ENCODE measurements around the gene KCND2. TPM values are rescaled to one million over a fixed set of nuclear protein-coding genes. Genes with fewer than 3 reads are reported as not detected.

The KCND2 gene
- total and polyA plus RNA-seq, 3 experiments from 2014 or later, result not detected

DNA sequence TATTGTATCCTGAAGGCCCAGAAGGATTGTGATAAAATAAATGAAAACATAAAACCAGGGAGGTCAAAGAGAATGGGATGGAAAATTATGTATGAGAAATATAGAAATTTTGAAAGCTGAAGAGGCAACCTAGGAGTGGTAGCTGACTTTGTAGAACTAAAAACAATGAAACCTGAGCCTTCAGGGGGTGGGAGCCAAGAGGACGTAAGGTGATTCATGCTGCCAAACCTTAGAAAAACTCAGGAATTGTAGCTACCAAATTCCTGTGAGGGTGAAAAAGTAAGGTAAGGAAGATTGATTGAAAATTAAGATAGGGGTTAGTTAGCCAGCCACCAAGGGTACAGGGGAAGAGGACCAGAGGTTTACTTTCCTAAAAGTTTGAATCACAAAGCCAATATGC is 213.2 kb downstream of the KCND2 start:
- Mint-ChIP-seq H3K27me3 (no peaks in the 10 kb centered on the region), H3K4me1 (no peaks in the 10 kb centered on the region), H3K9me3 (peaks cover 0 to 17% (median 3%) of the 10 kb centered on the region in 5 donors), H3K36me3 (no peaks in the 10 kb centered on the region), H3K4me3 (no peak overlapping the region), H3K27ac (no peak overlapping the region)
- no peak overlapping the region for H3K4me3 ChIP-seq (ENCODE audit: low read length)
- H3K27me3 ChIP-seq (ENCODE audit: insufficient read depth, low read length, poor library complexity, severe bottlenecking), result no peaks in the 10 kb centered on the region
- H3K4me1 ChIP-seq (ENCODE audit: insufficient read depth, low read length), result no peaks in the 10 kb centered on the region
- H3K9me3 ChIP-seq (ENCODE audit: low read length), result no peaks in the 10 kb centered on the region
- POLR2A ChIA-PET, result no interaction called here
- CTCF ChIA-PET, result no interaction called here
- no peaks in the 10 kb centered on the region for H3K36me3 ChIP-seq (ENCODE audit: insufficient read depth, low read length)
- DNase-seq, result no peak
- H3K27ac ChIP-seq (ENCODE audit: low read depth, low read length), result no peak overlapping the region

GRCh38 chr7:120502132-120502531 is 229.2 kb downstream of the KCND2 start:
- no peak overlapping the region for H3K27ac Mint-ChIP-seq
- POLR2A ChIA-PET, result no interaction called here

DNA sequence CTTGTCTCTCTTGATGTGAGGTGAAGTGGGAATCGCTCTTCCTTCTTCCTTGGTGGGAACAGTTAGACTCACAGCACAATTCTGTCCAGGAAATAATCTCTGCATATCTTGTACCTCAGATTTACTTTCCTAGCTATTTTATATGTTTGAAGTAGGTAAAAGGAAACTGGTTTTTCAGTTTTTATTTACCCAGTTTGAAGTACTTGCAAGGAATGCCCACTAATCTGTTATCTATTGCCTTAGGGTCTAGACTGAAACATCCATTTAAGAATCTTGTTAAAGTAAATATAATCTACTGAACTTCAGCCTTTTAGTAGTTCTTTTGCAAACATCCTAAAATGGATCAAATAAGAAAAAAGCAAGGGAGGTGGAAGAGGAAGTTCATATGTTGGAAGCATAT is 229.8 kb downstream of the KCND2 start:
- Mint-ChIP-seq H3K27ac (no peak overlapping the region), H3K4me1 (no peaks in the 10 kb centered on the region), H3K9me3 (peaks cover 2 to 16% (median 5%) of the 10 kb centered on the region in 5 donors), H3K4me3 (no peak overlapping the region), H3K36me3 (no peaks in the 10 kb centered on the region), H3K27me3 (no peaks in the 10 kb centered on the region)
- Histone ChIP-seq H3K4me3 (ENCODE audit: low read length) (no peak overlapping the region), H3K36me3 (ENCODE audit: insufficient read depth, low read length) (no peaks in the 10 kb centered on the region), H3K4me1 (ENCODE audit: insufficient read depth, low read length) (no peaks in the 10 kb centered on the region), H3K27ac (ENCODE audit: low read depth, low read length) (no peak overlapping the region), H3K9me3 (ENCODE audit: low read length) (no peaks in the 10 kb centered on the region), H3K27me3 (ENCODE audit: insufficient read depth, low read length, poor library complexity, severe bottlenecking) (no peaks in the 10 kb centered on the region)
- ChIA-PET CTCF (no interaction called here), POLR2A (no interaction called here)
- DNase-seq, result no peak

More at GRCh38 chr7:120502132-120502531, 229.2 kb downstream of the KCND2 start:
- Histone ChIP-seq H3K36me3 (ENCODE audit: insufficient read depth, low read length) (no peaks in the 10 kb centered on the region), H3K27me3 (ENCODE audit: insufficient read depth, low read length, poor library complexity, severe bottlenecking) (no peaks in the 10 kb centered on the region), H3K9me3 (ENCODE audit: low read length) (no peaks in the 10 kb centered on the region), H3K4me3 (ENCODE audit: low read length) (no peak overlapping the region), H3K27ac (ENCODE audit: low read depth, low read length) (no peak overlapping the region), H3K4me1 (ENCODE audit: insufficient read depth, low read length) (no peaks in the 10 kb centered on the region)
- no peak for DNase-seq
- Mint-ChIP-seq H3K27me3 (no peaks in the 10 kb centered on the region), H3K9me3 (peaks cover 2 to 13% (median 5%) of the 10 kb centered on the region in 5 donors), H3K4me1 (no peaks in the 10 kb centered on the region), H3K36me3 (no peaks in the 10 kb centered on the region), H3K4me3 (no peak overlapping the region)
- CTCF ChIA-PET, result no interaction called here

- ChIA-PET POLR2A (no interaction called here), CTCF (no interaction called here)
- H3K4me3 ChIP-seq (ENCODE audit: low read length), result no peak overlapping the region
- H3K4me1 Mint-ChIP-seq, result no peaks in the 10 kb centered on the region
- no peaks in the 10 kb centered on the region for H3K4me1 ChIP-seq (ENCODE audit: insufficient read depth, low read length)
- H3K27ac ChIP-seq (ENCODE audit: low read depth, low read length), result no peak overlapping the region
- H3K27me3 ChIP-seq (ENCODE audit: insufficient read depth, low read length, poor library complexity, severe bottlenecking), result no peaks in the 10 kb centered on the region
- no peaks in the 10 kb centered on the region for H3K27me3 Mint-ChIP-seq
- H3K9me3 ChIP-seq (ENCODE audit: low read length), result no peaks in the 10 kb centered on the region
- no peaks in the 10 kb centered on the region for H3K36me3 Mint-ChIP-seq
- DNase-seq, result no peak
- H3K9me3 Mint-ChIP-seq, result peaks cover 2 to 16% (median 5%) of the 10 kb centered on the region in 5 donors
- H3K27ac Mint-ChIP-seq, result no peak overlapping the region
- H3K4me3 Mint-ChIP-seq, result no peak overlapping the region
- no peaks in the 10 kb centered on the region for H3K36me3 ChIP-seq (ENCODE audit: insufficient read depth, low read length)
Observed at GRCh38 chr7:120504386-120504785, 231.4 kb downstream of the KCND2 start.

DNA sequence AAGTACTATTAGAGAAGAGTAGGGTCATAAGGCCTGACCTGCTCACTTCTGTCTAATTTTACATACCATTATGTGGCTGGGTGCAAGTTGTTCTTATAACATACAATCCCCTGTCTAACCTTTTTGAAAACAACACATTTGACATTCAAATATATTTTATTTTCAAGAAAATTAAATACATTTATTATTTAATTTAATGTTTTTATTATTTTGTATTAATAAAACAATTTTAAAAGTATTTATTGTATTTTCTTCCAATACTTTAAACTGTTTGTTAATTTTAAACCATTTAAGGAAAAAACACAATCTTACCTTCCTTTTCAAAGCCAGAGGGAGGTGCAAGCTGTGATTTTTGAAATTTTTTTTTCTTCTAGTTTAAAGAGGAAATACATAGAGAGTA is 232.8 kb downstream of the KCND2 start:
- ChIA-PET CTCF (no interaction called here), POLR2A (no interaction called here)
- no peaks in the 10 kb centered on the region for H3K36me3 Mint-ChIP-seq
- no peaks in the 10 kb centered on the region for H3K36me3 ChIP-seq (ENCODE audit: insufficient read depth, low read length)
- DNase-seq, result no peak
- H3K27ac Mint-ChIP-seq, result no peak overlapping the region
- H3K27me3 Mint-ChIP-seq, result no peaks in the 10 kb centered on the region
- peaks cover 0 to 12% (median 2%) of the 10 kb centered on the region in 5 donors for H3K9me3 Mint-ChIP-seq
- H3K27me3 ChIP-seq (ENCODE audit: insufficient read depth, low read length, poor library complexity, severe bottlenecking), result no peaks in the 10 kb centered on the region
- H3K9me3 ChIP-seq (ENCODE audit: low read length), result no peaks in the 10 kb centered on the region
- no peak overlapping the region for H3K4me3 ChIP-seq (ENCODE audit: low read length)
- no peaks in the 10 kb centered on the region for H3K4me1 ChIP-seq (ENCODE audit: insufficient read depth, low read length)
- H3K4me1 Mint-ChIP-seq, result no peaks in the 10 kb centered on the region
- no peak overlapping the region for H3K4me3 Mint-ChIP-seq
- H3K27ac ChIP-seq (ENCODE audit: low read depth, low read length), result no peak overlapping the region

DNA sequence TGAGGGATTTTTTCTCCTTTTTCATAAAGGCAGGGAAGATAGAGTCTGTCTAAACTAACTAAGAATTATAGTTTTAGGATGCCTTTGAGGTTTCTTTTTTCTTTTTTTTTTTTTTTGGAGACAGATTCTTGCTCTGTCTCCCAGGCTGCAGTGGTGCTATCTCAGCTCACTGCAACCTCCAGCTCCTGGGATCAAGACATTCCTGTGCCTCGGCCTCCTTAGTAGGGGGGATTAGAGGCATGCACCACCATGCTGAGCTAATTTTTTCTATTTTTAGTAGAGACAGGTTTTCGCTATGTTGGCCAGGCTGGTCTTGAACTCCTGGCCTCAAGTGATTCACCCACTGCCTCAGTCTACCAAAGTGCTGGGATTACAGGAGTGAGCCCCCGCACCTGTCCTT is 239.7 kb downstream of the KCND2 start:
- H3K27ac ChIP-seq (ENCODE audit: low read depth, low read length), result no peak overlapping the region
- no peaks in the 10 kb centered on the region for H3K9me3 ChIP-seq (ENCODE audit: low read length)
- no peaks in the 10 kb centered on the region for H3K4me1 ChIP-seq (ENCODE audit: insufficient read depth, low read length)
- no peak overlapping the region for H3K4me3 ChIP-seq (ENCODE audit: low read length)
- Mint-ChIP-seq H3K27ac (no peak overlapping the region), H3K27me3 (no peaks in the 10 kb centered on the region), H3K9me3 (peaks cover 0 to 14% (median 7%) of the 10 kb centered on the region in 5 donors), H3K4me3 (no peak overlapping the region), H3K4me1 (no peaks in the 10 kb centered on the region), H3K36me3 (no peaks in the 10 kb centered on the region)
- DNase-seq, result no peak
- no peaks in the 10 kb centered on the region for H3K36me3 ChIP-seq (ENCODE audit: insufficient read depth, low read length)
- ChIA-PET CTCF (no interaction called here), POLR2A (no interaction called here)
- no peaks in the 10 kb centered on the region for H3K27me3 ChIP-seq (ENCODE audit: insufficient read depth, low read length, poor library complexity, severe bottlenecking)

GRCh38 chr7:120519224-120519623 is 246.2 kb downstream of the KCND2 start:
- H3K36me3 Mint-ChIP-seq, result peaks cover 0 to 1% (median 0%) of the 10 kb centered on the region in 3 donors
- no peak overlapping the region for H3K4me3 Mint-ChIP-seq
- H3K27ac ChIP-seq (ENCODE audit: low read depth, low read length), result no peak overlapping the region
- no peaks in the 10 kb centered on the region for H3K4me1 ChIP-seq (ENCODE audit: insufficient read depth, low read length)
- no peaks in the 10 kb centered on the region for H3K9me3 ChIP-seq (ENCODE audit: low read length)
- CTCF ChIA-PET, result no interaction called here
- no peak for DNase-seq
- no peaks in the 10 kb centered on the region for H3K27me3 Mint-ChIP-seq
- H3K27ac Mint-ChIP-seq, result no peak overlapping the region
- H3K4me1 Mint-ChIP-seq, result no peaks in the 10 kb centered on the region
- POLR2A ChIA-PET, result no interaction called here
- H3K4me3 ChIP-seq (ENCODE audit: low read length), result no peak overlapping the region
- H3K36me3 ChIP-seq (ENCODE audit: insufficient read depth, low read length), result no peaks in the 10 kb centered on the region
- H3K27me3 ChIP-seq (ENCODE audit: insufficient read depth, low read length, poor library complexity, severe bottlenecking), result no peaks in the 10 kb centered on the region
- H3K9me3 Mint-ChIP-seq, result peaks cover 0 to 19% (median 0%) of the 10 kb centered on the region in 5 donors

GRCh38 chr7:120521761-120522737 is 249.1 kb downstream of the KCND2 start:
- Histone ChIP-seq H3K4me1 (ENCODE audit: insufficient read depth, low read length) (no peaks in the 10 kb centered on the region), H3K9me3 (ENCODE audit: low read length) (no peaks in the 10 kb centered on the region), H3K4me3 (ENCODE audit: low read length) (no peak overlapping the region), H3K27me3 (ENCODE audit: insufficient read depth, low read length, poor library complexity, severe bottlenecking) (no peaks in the 10 kb centered on the region), H3K27ac (ENCODE audit: low read depth, low read length) (no peak overlapping the region), H3K36me3 (ENCODE audit: insufficient read depth, low read length) (no peaks in the 10 kb centered on the region)
- DNase-seq, result no peak
- Mint-ChIP-seq H3K9me3 (peaks cover 0 to 23% (median 0%) of the 10 kb centered on the region in 5 donors), H3K36me3 (peaks cover 0 to 1% (median 0%) of the 10 kb centered on the region in 3 donors), H3K27me3 (no peaks in the 10 kb centered on the region), H3K4me1 (no peaks in the 10 kb centered on the region), H3K27ac (no peak overlapping the region), H3K4me3 (no peak overlapping the region)
- ChIA-PET POLR2A (no interaction called here), CTCF (no interaction called here)

Data from CD8-positive, alpha-beta memory T cell (primary cell).